Measurements from ENCODE around the gene OR2C3. TPM values are rescaled to one million over a fixed set of nuclear protein-coding genes. Genes with fewer than 3 reads are reported as not detected.

OR2C3 gene
- total and polyA plus RNA-seq, 2 of the 8 experiments (the other 6 are each of a cell fraction or from before 2014, with no cell fraction given) = not detected

DNA sequence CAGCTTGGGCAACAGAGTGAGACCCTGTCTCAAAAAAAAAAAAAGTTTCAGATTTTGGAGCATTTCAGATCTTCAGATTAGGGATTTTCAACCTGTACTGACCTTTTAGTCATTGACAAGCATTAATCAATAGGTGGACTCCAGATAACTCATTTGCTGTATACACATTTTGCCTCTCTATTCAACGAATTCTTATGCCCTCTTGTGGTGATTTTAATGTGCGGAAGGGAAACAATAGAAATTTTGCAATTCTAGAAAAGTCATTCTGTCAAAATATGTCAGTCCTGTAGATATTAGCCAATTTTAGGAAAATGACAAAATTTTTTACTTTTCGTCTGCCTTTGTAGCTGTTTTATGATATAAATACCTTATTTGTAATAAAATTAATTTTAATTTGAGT, 40.3 kb upstream of the OR2C3 start:
- FAIRE-seq = no peak
- CTCF ChIA-PET (ENCODE audit: partially characterized antibody) = interaction anchor here (0.6 to 1.5 kb wide), 5 partner anchors 15 to 312 kb away, joined by 3 read pairs; no protein-coding TSS in a partner anchor

More for the DNA sequence above, 40.3 kb upstream of the OR2C3 start:
- Histone ChIP-seq H4K91ac (replicated peaks; ENCODE audit: insufficient read length, low read length) (no peak overlapping the region), H3K4me3 (ENCODE audit: extremely low read depth in 1 of 4, insufficient read depth in 2 of 4, low read depth in 3 of 4, low read length in 4 of 4) (no peak overlapping the region), H3K9ac (replicated peaks in 1 of 4; ENCODE audit: extremely low read depth in 1 of 4, low read depth in 3 of 4, low read length in 3 of 4) (no peak overlapping the region), H3K23ac (ENCODE audit: insufficient read length) (no peak overlapping the region), H3K4me1 (replicated peaks in 1 of 4; ENCODE audit: control insufficient read depth in 3 of 4, insufficient read depth in 4 of 4, low read length in 3 of 4) (no peaks in the 10 kb centered on the region), H3K18ac (ENCODE audit: extremely low read depth, low read length) (no peak overlapping the region), H3K14ac (ENCODE audit: insufficient read length) (no peak overlapping the region), H3K56ac (replicated peaks; ENCODE audit: insufficient read length, low read depth, low read length) (no peak overlapping the region), H4K5ac (ENCODE audit: insufficient read length, low read depth, low read length) (no peak overlapping the region), H3K4ac (replicated peaks; ENCODE audit: insufficient read length, low read depth, low read length) (no peak overlapping the region), H4K20me1 (replicated peaks in 1 of 2; ENCODE audit: control insufficient read depth in 1 of 2, insufficient read depth in 2 of 2, low read length in 2 of 2) (no peaks in the 10 kb centered on the region), H3K79me1 (ENCODE audit: low read depth, low read length) (no peaks in the 10 kb centered on the region), H2AFZ (ENCODE audit: low read length) (no peak overlapping the region), H2BK12ac (ENCODE audit: low read depth, low read length) (no peak overlapping the region), H2BK15ac (ENCODE audit: low read length) (no peak overlapping the region), H3K23me2 (ENCODE audit: low read depth, low read length) (no peaks in the 10 kb centered on the region), H3K9me3 (ENCODE audit: insufficient read depth in 2 of 2, low read depth in 1 of 2, low read length in 1 of 2) (peaks cover 23 to 39% of the 10 kb centered on the region in 2 experiments; a peak in 2 of 4 replicates), H3K27ac (ENCODE audit: low read depth, low read length) (no peak overlapping the region), H2BK120ac (replicated peaks; ENCODE audit: low read depth, low read length) (no peak overlapping the region), H3K36me3 (ENCODE audit: control insufficient read depth in 2 of 4, insufficient read depth in 4 of 4, low read length in 3 of 4) (no peaks in the 10 kb centered on the region), H3K4me2 (ENCODE audit: insufficient read depth in 1 of 2, low read depth in 2 of 2, low read length in 2 of 2) (no peak overlapping the region), H2AK5ac (ENCODE audit: low read depth, low read length) (no peak overlapping the region), H3K27me3 (replicated peaks in 1 of 4; ENCODE audit: control insufficient read depth in 3 of 4, extremely low read depth in 1 of 4, insufficient read depth in 3 of 4, low read length in 3 of 4) (no peaks in the 10 kb centered on the region), H3K79me2 (ENCODE audit: control insufficient read depth in 1 of 2, insufficient read depth in 2 of 2, low read length in 2 of 2) (no peaks in the 10 kb centered on the region), H4K8ac (ENCODE audit: extremely low read depth, insufficient read depth, low read length) (no peak overlapping the region), H2BK20ac (ENCODE audit: low read length) (no peak overlapping the region), H2BK5ac (ENCODE audit: low read depth, low read length) (no peak overlapping the region)
- WGBS, 2 experiments (ENCODE audit: extremely low coverage in 1 of 2, insufficient coverage in 1 of 2, insufficient read length in 1 of 2, insufficient replicate concordance in 2 of 2, low coverage in 1 of 2, low lambda C conversion rate in 2 of 2, missing lambda C conversion rate in 1 of 2) = 62% methylated on average over 3 of the region's 3 CpGs; no CpG with 5 or more reads in 1 of the 2 experiments
- peak; percentile 28 to 34; a peak in 2 of 4 replicates for TF ChIP-seq RAD21 (IDR thresholded peaks at IDR 0.05 in 1 of 2, conservative IDR thresholded peaks at IDR 0.05 in 1 of 2; ENCODE audit: low read depth in 2 of 2, low read length in 2 of 2)
- TF ChIP-seq BACH1 (IDR thresholded peaks at IDR 0.05; ENCODE audit: low read length) = no peak
- TF ChIP-seq, protein P1, sequence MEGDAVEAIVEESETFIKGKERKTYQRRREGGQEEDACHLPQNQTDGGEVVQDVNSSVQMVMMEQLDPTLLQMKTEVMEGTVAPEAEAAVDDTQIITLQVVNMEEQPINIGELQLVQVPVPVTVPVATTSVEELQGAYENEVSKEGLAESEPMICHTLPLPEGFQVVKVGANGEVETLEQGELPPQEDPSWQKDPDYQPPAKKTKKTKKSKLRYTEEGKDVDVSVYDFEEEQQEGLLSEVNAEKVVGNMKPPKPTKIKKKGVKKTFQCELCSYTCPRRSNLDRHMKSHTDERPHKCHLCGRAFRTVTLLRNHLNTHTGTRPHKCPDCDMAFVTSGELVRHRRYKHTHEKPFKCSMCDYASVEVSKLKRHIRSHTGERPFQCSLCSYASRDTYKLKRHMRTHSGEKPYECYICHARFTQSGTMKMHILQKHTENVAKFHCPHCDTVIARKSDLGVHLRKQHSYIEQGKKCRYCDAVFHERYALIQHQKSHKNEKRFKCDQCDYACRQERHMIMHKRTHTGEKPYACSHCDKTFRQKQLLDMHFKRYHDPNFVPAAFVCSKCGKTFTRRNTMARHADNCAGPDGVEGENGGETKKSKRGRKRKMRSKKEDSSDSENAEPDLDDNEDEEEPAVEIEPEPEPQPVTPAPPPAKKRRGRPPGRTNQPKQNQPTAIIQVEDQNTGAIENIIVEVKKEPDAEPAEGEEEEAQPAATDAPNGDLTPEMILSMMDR (IDR thresholded peaks at IDR 0.05; ENCODE audit: control extremely low read depth in 1 of 3, insufficient read depth in 1 of 3, low read depth in 1 of 3, low read length in 3 of 3) = peak in 1 of 3 experiments; percentile 26; a peak in 2 of 4 replicates
- TF ChIP-seq CTBP2 (IDR thresholded peaks at IDR 0.05; ENCODE audit: borderline replicate concordance, insufficient read depth, insufficient read length, low read length) = no peak
- no peak for DNase-seq (ENCODE audit: low read depth in 1 of 2, low spot score in 2 of 2)
- POLR2A ChIA-PET (ENCODE audit: partially characterized antibody) = no interaction called here

Data from H1 (cell line).